Neural cell (in vitro differentiated cells): ENCODE results near the gene TACR2.

Experiments used
- CTCF ChIP-seq: fragments of 450-650 bp; IDR thresholded peaks from 2 replicates; pipeline ENCODE4 v1.5.1; 2014; ENCODE audit warnings: antibody characterized with exemption, mild to moderate bottlenecking, moderate library complexity; ENCODE audit not compliant: poor library complexity, severe bottlenecking
- EP300 ChIP-seq: fragments of 450-650 bp; conservative IDR thresholded peaks from 2 replicates; pipeline ENCODE4 v1.6.1; 2014; ENCODE audit warnings: antibody characterized with exemption, mild to moderate bottlenecking, moderate library complexity; ENCODE audit not compliant: poor library complexity, severe bottlenecking
- EZH2 ChIP-seq: fragments of 200-600, 300-800 bp; shearing (Covaris generic), sonication (generic); IDR thresholded peaks from 2 replicates; pipeline ENCODE4 v1.6.1; 2014; ENCODE audit warnings: antibody characterized with exemption, low read length, borderline replicate concordance, mild to moderate bottlenecking; ENCODE audit not compliant: insufficient read depth, poor library complexity, severe bottlenecking
- MXI1 ChIP-seq: fragments of 450-650 bp; conservative IDR thresholded peaks from 2 replicates; pipeline ENCODE4 v1.6.1; 2014; ENCODE audit warnings: antibody characterized with exemption, mild to moderate bottlenecking; ENCODE audit not compliant: poor library complexity, severe bottlenecking
- POLR2AphosphoS5 ChIP-seq: IDR thresholded peaks from 2 replicates; pipeline ENCODE4 v1.6.1; 2012
- RAD21 ChIP-seq: fragments of 450-650 bp; conservative IDR thresholded peaks from 2 replicates; pipeline ENCODE4 v1.6.1; 2014; ENCODE audit warnings: antibody characterized with exemption, mild to moderate bottlenecking, moderate library complexity
- REST ChIP-seq: IDR thresholded peaks from 2 replicates; pipeline ENCODE4 v1.6.1; 2012; ENCODE audit warnings: borderline replicate concordance
- TAF1 ChIP-seq: IDR thresholded peaks from 2 replicates; pipeline ENCODE4 v1.6.1; 2012; ENCODE audit warnings: low read depth

- no peak for TF ChIP-seq MXI1
- no peak for TF ChIP-seq CTCF
- TF ChIP-seq RAD21 = no peak
- TF ChIP-seq EP300 = no peak
- TF ChIP-seq POLR2AphosphoS5 = no peak
- no peak for TF ChIP-seq EZH2
- TF ChIP-seq REST = no peak
- no peak for TF ChIP-seq TAF1
Measured at GRCh38 chr10:69388488-69388887, 28.2 kb downstream of the TACR2 start.
